ENCODE data around the gene CCN5. TPM values are rescaled to one million over a fixed set of nuclear protein-coding genes. Genes with fewer than 3 reads are reported as not detected.
"Not testable (repeated sequence)": the region's sequence is repeated elsewhere in the genome, so short reads cannot be mapped to it uniquely, and the experiment has no call there.

The CCN5 gene
- total and polyA plus RNA-seq, 7 experiments from 2014 or later, result not detected

- Histone ChIP-seq H3K27ac (ENCODE audit: low read depth, low read length) (no peak overlapping the region), H3K4me1 (ENCODE audit: control insufficient read depth in 2 of 2, insufficient read depth in 2 of 2, low read length in 2 of 2) (no peaks in the 10 kb centered on the region), H3K9me3 (ENCODE audit: control insufficient read depth in 2 of 3, low read length in 3 of 3) (no peaks in the 10 kb centered on the region), H3K36me3 (ENCODE audit: control insufficient read depth in 2 of 3, insufficient read depth in 3 of 3, low read length in 3 of 3) (no peaks in the 10 kb centered on the region), H3K4me3 (ENCODE audit: low read length) (no peak overlapping the region), H3K27me3 (ENCODE audit: control insufficient read depth in 2 of 2, insufficient read depth in 2 of 2, low read length in 2 of 2) (no peaks in the 10 kb centered on the region)
- Mint-ChIP-seq H3K27me3 (no peaks in the 10 kb centered on the region), H3K27ac (no peak overlapping the region), H3K36me3 (peaks cover 0 to 5% (median 0%) of the 10 kb centered on the region in 5 donors), H3K4me1 (peaks cover 0 to 7% (median 0%) of the 10 kb centered on the region in 7 donors), H3K4me3 (no peak overlapping the region), H3K9me3 (peaks cover 0 to 6% (median 0%) of the 10 kb centered on the region in 11 donors)
- ChIA-PET CTCF (interaction anchor here (1.3 kb wide), 1 partner anchor 9 kb away, joined by 3 read pairs; no protein-coding TSS in a partner anchor), POLR2A (no interaction called here)
- ATAC-seq (no peak), DNase-seq (no peak)
- intact Hi-C loops (cut with micrococcal nuclease), result no loop called here
These were observed 21.0 kb upstream of the CCN5 start for GRCh38 chr20:44694159-44694558.

GRCh38 chr20:44695295-44695673 is 19.9 kb upstream of the CCN5 start:
- H3K4me3 Mint-ChIP-seq, result no peak overlapping the region
- Histone ChIP-seq H3K36me3 (ENCODE audit: control insufficient read depth in 2 of 3, insufficient read depth in 3 of 3, low read length in 3 of 3) (no peaks in the 10 kb centered on the region), H3K27ac (ENCODE audit: low read depth, low read length) (no peak overlapping the region), H3K9me3 (ENCODE audit: control insufficient read depth in 2 of 3, low read length in 3 of 3) (no peaks in the 10 kb centered on the region), H3K4me3 (ENCODE audit: low read length) (no peak overlapping the region), H3K4me1 (ENCODE audit: control insufficient read depth in 2 of 2, insufficient read depth in 2 of 2, low read length in 2 of 2) (no peaks in the 10 kb centered on the region), H3K27me3 (ENCODE audit: control insufficient read depth in 2 of 2, insufficient read depth in 2 of 2, low read length in 2 of 2) (no peaks in the 10 kb centered on the region)
- no peaks in the 10 kb centered on the region for H3K27me3 Mint-ChIP-seq
- ChIA-PET CTCF (no interaction called here), POLR2A (no interaction called here)
- ATAC-seq (no peak), DNase-seq (no peak)
- intact Hi-C loops (cut with micrococcal nuclease), result no loop called here
- peaks cover 0 to 5% (median 0%) of the 10 kb centered on the region in 5 donors for H3K36me3 Mint-ChIP-seq
- peaks cover 0 to 6% (median 0%) of the 10 kb centered on the region in 11 donors for H3K9me3 Mint-ChIP-seq
- no peak overlapping the region for H3K27ac Mint-ChIP-seq
- H3K4me1 Mint-ChIP-seq, result peaks cover 0 to 7% (median 0%) of the 10 kb centered on the region in 7 donors

- no peak for ATAC-seq
- Histone ChIP-seq H3K27me3 (ENCODE audit: control insufficient read depth in 2 of 2, insufficient read depth in 2 of 2, low read length in 2 of 2) (no peaks in the 10 kb centered on the region), H3K36me3 (ENCODE audit: control insufficient read depth in 2 of 3, insufficient read depth in 3 of 3, low read length in 3 of 3) (no peaks in the 10 kb centered on the region), H3K4me3 (ENCODE audit: low read length) (no peak overlapping the region), H3K27ac (ENCODE audit: low read depth, low read length) (no peak overlapping the region), H3K9me3 (ENCODE audit: control insufficient read depth in 2 of 3, low read length in 3 of 3) (no peaks in the 10 kb centered on the region), H3K4me1 (ENCODE audit: control insufficient read depth in 2 of 2, insufficient read depth in 2 of 2, low read length in 2 of 2) (no peaks in the 10 kb centered on the region)
- peaks cover 0 to 7% (median 0%) of the 10 kb centered on the region in 7 donors for H3K4me1 Mint-ChIP-seq
- no peaks in the 10 kb centered on the region for H3K27me3 Mint-ChIP-seq
- peaks cover 0 to 5% (median 0%) of the 10 kb centered on the region in 5 donors for H3K36me3 Mint-ChIP-seq
- intact Hi-C loops (cut with micrococcal nuclease), result no loop called here
- CTCF ChIA-PET, result no interaction called here
- peak overlapping the region in 1 of 9 donors; percentile 12 for H3K27ac Mint-ChIP-seq
- no peak for DNase-seq
- peaks cover 0 to 6% (median 0%) of the 10 kb centered on the region in 11 donors for H3K9me3 Mint-ChIP-seq
- no peak overlapping the region for H3K4me3 Mint-ChIP-seq
- POLR2A ChIA-PET, result no interaction called here
These were observed 19.4 kb upstream of the CCN5 start for GRCh38 chr20:44695674-44696300.

- ChIA-PET POLR2A (no interaction called here), CTCF (no interaction called here)
- ATAC-seq, result no peak
- DNase-seq, result no peak
- H3K9me3 Mint-ChIP-seq, result peaks cover 0 to 6% (median 0%) of the 10 kb centered on the region in 11 donors
- H3K4me3 Mint-ChIP-seq, result no peak overlapping the region
- H3K27me3 Mint-ChIP-seq, result no peaks in the 10 kb centered on the region
- Histone ChIP-seq H3K27me3 (ENCODE audit: control insufficient read depth in 2 of 2, insufficient read depth in 2 of 2, low read length in 2 of 2) (no peaks in the 10 kb centered on the region), H3K4me1 (ENCODE audit: control insufficient read depth in 2 of 2, insufficient read depth in 2 of 2, low read length in 2 of 2) (no peaks in the 10 kb centered on the region), H3K27ac (ENCODE audit: low read depth, low read length) (no peak overlapping the region), H3K4me3 (ENCODE audit: low read length) (no peak overlapping the region), H3K36me3 (ENCODE audit: control insufficient read depth in 2 of 3, insufficient read depth in 3 of 3, low read length in 3 of 3) (no peaks in the 10 kb centered on the region), H3K9me3 (ENCODE audit: control insufficient read depth in 2 of 3, low read length in 3 of 3) (no peaks in the 10 kb centered on the region)
- H3K4me1 Mint-ChIP-seq, result peaks cover 0 to 7% (median 0%) of the 10 kb centered on the region in 7 donors
- peaks cover 0 to 5% (median 0%) of the 10 kb centered on the region in 5 donors for H3K36me3 Mint-ChIP-seq
- intact Hi-C loops (cut with micrococcal nuclease), result no loop called here
- H3K27ac Mint-ChIP-seq, result peak overlapping the region in 1 of 9 donors; percentile 12
These were observed 18.9 kb upstream of the CCN5 start for GRCh38 chr20:44696315-44696714.

GRCh38 chr20:44697041-44697440 is 18.1 kb upstream of the CCN5 start:
- ATAC-seq; H3K27me3 ChIP-seq (ENCODE audit: control insufficient read depth in 2 of 2, insufficient read depth in 2 of 2, low read length in 2 of 2); H3K4me3 Mint-ChIP-seq; H3K36me3 ChIP-seq (ENCODE audit: control insufficient read depth in 2 of 3, insufficient read depth in 3 of 3, low read length in 3 of 3); DNase-seq; H3K27me3 Mint-ChIP-seq; H3K4me3 ChIP-seq (ENCODE audit: low read length); H3K9me3 Mint-ChIP-seq; H3K27ac ChIP-seq (ENCODE audit: low read depth, low read length); H3K36me3 Mint-ChIP-seq; H3K4me1 Mint-ChIP-seq; H3K9me3 ChIP-seq (ENCODE audit: control insufficient read depth in 2 of 3, low read length in 3 of 3); intact Hi-C loops (cut with micrococcal nuclease); H3K4me1 ChIP-seq (ENCODE audit: control insufficient read depth in 2 of 2, insufficient read depth in 2 of 2, low read length in 2 of 2); POLR2A ChIA-PET: not testable (repeated sequence)
- CTCF ChIA-PET, result interaction anchor here (0.6 kb wide), 2 partner anchors 26 to 481 kb away, joined by 3 to 5 read pairs; no protein-coding TSS in a partner anchor
- peak overlapping the region in 1 of 9 donors; percentile 13 for H3K27ac Mint-ChIP-seq

GRCh38 chr20:44698351-44698750 is 16.8 kb upstream of the CCN5 start:
- POLR2A ChIA-PET, result no interaction called here
- DNase-seq (no peak), ATAC-seq (no peak)
- no peaks in the 10 kb centered on the region for H3K36me3 Mint-ChIP-seq
- no peaks in the 10 kb centered on the region for H3K9me3 ChIP-seq (ENCODE audit: control insufficient read depth in 2 of 3, low read length in 3 of 3)
- peaks cover 0 to 3% of the 10 kb centered on the region in 2 donors for H3K27me3 ChIP-seq (ENCODE audit: control insufficient read depth in 2 of 2, insufficient read depth in 2 of 2, low read length in 2 of 2)
- H3K27ac Mint-ChIP-seq, result no peak overlapping the region
- intact Hi-C loops (cut with micrococcal nuclease), result no loop called here
- H3K27ac ChIP-seq (ENCODE audit: low read depth, low read length), result no peak overlapping the region
- CTCF ChIA-PET, result no interaction called here
- H3K9me3 Mint-ChIP-seq, result no peaks in the 10 kb centered on the region
- no peaks in the 10 kb centered on the region for H3K4me1 ChIP-seq (ENCODE audit: control insufficient read depth in 2 of 2, insufficient read depth in 2 of 2, low read length in 2 of 2)
- H3K36me3 ChIP-seq (ENCODE audit: control insufficient read depth in 2 of 3, insufficient read depth in 3 of 3, low read length in 3 of 3), result no peaks in the 10 kb centered on the region
- no peak overlapping the region for H3K4me3 ChIP-seq (ENCODE audit: low read length)
- H3K4me3 Mint-ChIP-seq, result no peak overlapping the region
- H3K27me3 Mint-ChIP-seq, result no peaks in the 10 kb centered on the region
- peaks cover 0 to 7% (median 0%) of the 10 kb centered on the region in 7 donors for H3K4me1 Mint-ChIP-seq

- H3K36me3 Mint-ChIP-seq, result no peaks in the 10 kb centered on the region
- no peak overlapping the region for H3K4me3 Mint-ChIP-seq
- peaks cover 0 to 5% (median 0%) of the 10 kb centered on the region in 7 donors for H3K4me1 Mint-ChIP-seq
- no peak overlapping the region for H3K27ac ChIP-seq (ENCODE audit: low read depth, low read length)
- H3K27ac Mint-ChIP-seq, result no peak overlapping the region
- ATAC-seq (no peak), DNase-seq (no peak)
- peaks cover 0 to 3% of the 10 kb centered on the region in 2 donors for H3K27me3 ChIP-seq (ENCODE audit: control insufficient read depth in 2 of 2, insufficient read depth in 2 of 2, low read length in 2 of 2)
- H3K4me3 ChIP-seq (ENCODE audit: low read length), result no peak overlapping the region
- POLR2A ChIA-PET, result no interaction called here
- CTCF ChIA-PET, result interaction anchor here (0.6 kb wide), 1 partner anchor 171 kb away, joined by 4 read pairs; no protein-coding TSS in a partner anchor
- H3K4me1 ChIP-seq (ENCODE audit: control insufficient read depth in 2 of 2, insufficient read depth in 2 of 2, low read length in 2 of 2), result no peaks in the 10 kb centered on the region
- H3K9me3 Mint-ChIP-seq, result no peaks in the 10 kb centered on the region
- no peaks in the 10 kb centered on the region for H3K36me3 ChIP-seq (ENCODE audit: control insufficient read depth in 2 of 3, insufficient read depth in 3 of 3, low read length in 3 of 3)
- no peaks in the 10 kb centered on the region for H3K27me3 Mint-ChIP-seq
- no peaks in the 10 kb centered on the region for H3K9me3 ChIP-seq (ENCODE audit: control insufficient read depth in 2 of 3, low read length in 3 of 3)
- intact Hi-C loops (cut with micrococcal nuclease), result no loop called here
These were observed 14.9 kb upstream of the CCN5 start for GRCh38 chr20:44700306-44700705.
